ENCODE data around the gene POU6F1.

The POU6F1 gene

GRCh38 chr12:51208016-51208660, 9.7 kb downstream of the POU6F1 start:
- TF ChIP-seq PATZ1 (CRISPR knock-in tag; IDR thresholded peaks at IDR 0.05; ENCODE audit: borderline replicate concordance) (no peak), ZC3H10 (CRISPR knock-in tag; IDR thresholded peaks at IDR 0.05) (no peak), SNAI2 (CRISPR knock-in tag; IDR thresholded peaks at IDR 0.05) (no peak), CSDC2 (CRISPR knock-in tag; IDR thresholded peaks at IDR 0.05) (no peak), OSR1 (CRISPR knock-in tag; IDR thresholded peaks at IDR 0.05) (no peak), ZNF565 (CRISPR knock-in tag; conservative IDR thresholded peaks at IDR 0.05; ENCODE audit: low read depth) (no peak), CREB5 (CRISPR knock-in tag; IDR thresholded peaks at IDR 0.05; ENCODE audit: low read depth) (no peak), GLIS3 (CRISPR knock-in tag; IDR thresholded peaks at IDR 0.05) (no peak), ZFP30 (CRISPR knock-in tag; IDR thresholded peaks at IDR 0.05) (no peak), CSRNP3 (CRISPR knock-in tag; IDR thresholded peaks at IDR 0.05) (no peak), RARB (CRISPR knock-in tag; IDR thresholded peaks at IDR 0.05) (no peak), ZFP3 (CRISPR knock-in tag; IDR thresholded peaks at IDR 0.05) (no peak), ZNF8 (CRISPR knock-in tag; IDR thresholded peaks at IDR 0.05) (no peak), ZNF70 (CRISPR knock-in tag; IDR thresholded peaks at IDR 0.05) (no peak)
- TF ChIP-seq, protein P1, sequence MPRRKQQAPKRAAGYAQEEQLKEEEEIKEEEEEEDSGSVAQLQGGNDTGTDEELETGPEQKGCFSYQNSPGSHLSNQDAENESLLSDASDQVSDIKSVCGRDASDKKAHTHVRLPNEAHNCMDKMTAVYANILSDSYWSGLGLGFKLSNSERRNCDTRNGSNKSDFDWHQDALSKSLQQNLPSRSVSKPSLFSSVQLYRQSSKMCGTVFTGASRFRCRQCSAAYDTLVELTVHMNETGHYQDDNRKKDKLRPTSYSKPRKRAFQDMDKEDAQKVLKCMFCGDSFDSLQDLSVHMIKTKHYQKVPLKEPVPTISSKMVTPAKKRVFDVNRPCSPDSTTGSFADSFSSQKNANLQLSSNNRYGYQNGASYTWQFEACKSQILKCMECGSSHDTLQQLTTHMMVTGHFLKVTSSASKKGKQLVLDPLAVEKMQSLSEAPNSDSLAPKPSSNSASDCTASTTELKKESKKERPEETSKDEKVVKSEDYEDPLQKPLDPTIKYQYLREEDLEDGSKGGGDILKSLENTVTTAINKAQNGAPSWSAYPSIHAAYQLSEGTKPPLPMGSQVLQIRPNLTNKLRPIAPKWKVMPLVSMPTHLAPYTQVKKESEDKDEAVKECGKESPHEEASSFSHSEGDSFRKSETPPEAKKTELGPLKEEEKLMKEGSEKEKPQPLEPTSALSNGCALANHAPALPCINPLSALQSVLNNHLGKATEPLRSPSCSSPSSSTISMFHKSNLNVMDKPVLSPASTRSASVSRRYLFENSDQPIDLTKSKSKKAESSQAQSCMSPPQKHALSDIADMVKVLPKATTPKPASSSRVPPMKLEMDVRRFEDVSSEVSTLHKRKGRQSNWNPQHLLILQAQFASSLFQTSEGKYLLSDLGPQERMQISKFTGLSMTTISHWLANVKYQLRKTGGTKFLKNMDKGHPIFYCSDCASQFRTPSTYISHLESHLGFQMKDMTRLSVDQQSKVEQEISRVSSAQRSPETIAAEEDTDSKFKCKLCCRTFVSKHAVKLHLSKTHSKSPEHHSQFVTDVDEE (CRISPR knock-in tag; IDR thresholded peaks at IDR 0.05) = no peak
- no peak for ATAC-seq

DNA sequence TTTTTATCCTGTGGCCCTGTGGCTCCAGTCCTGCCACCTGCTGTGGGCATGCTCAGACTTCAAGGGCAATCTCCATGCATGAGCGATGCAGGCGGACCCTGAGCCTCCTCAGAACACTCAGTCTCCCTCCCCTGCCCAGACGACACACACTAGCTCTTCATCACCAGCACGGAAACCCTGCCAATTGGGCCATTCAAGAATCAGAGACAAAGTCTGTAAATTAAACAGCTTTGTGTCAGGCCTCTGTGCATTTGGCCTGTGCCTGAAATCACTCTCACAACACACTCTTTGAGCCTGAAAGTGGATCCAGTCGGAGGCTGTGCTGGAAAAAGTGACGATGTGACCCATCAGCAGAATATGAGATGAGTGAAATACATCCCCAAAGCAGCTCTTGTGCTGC, 12.5 kb downstream of the POU6F1 start:
- no peak for ATAC-seq
- TF ChIP-seq ARNTL (CRISPR knock-in tag; IDR thresholded peaks at IDR 0.05; ENCODE audit: borderline replicate concordance, low read depth) = no peak
- TF ChIP-seq, protein P2, sequence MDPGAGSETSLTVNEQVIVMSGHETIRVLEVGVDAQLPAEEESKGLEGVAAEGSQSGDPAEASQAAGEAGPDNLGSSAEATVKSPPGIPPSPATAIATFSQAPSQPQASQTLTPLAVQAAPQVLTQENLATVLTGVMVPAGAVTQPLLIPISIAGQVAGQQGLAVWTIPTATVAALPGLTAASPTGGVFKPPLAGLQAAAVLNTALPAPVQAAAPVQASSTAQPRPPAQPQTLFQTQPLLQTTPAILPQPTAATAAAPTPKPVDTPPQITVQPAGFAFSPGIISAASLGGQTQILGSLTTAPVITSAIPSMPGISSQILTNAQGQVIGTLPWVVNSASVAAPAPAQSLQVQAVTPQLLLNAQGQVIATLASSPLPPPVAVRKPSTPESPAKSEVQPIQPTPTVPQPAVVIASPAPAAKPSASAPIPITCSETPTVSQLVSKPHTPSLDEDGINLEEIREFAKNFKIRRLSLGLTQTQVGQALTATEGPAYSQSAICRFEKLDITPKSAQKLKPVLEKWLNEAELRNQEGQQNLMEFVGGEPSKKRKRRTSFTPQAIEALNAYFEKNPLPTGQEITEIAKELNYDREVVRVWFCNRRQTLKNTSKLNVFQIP (CRISPR knock-in tag; IDR thresholded peaks at IDR 0.05; ENCODE audit: borderline replicate concordance, low read depth) = no peak
- no peak for TF ChIP-seq OSR1 (CRISPR knock-in tag; IDR thresholded peaks at IDR 0.05)
- no peak for TF ChIP-seq ISL1 (CRISPR knock-in tag; IDR thresholded peaks at IDR 0.05)
- TF ChIP-seq PPARA (CRISPR knock-in tag; IDR thresholded peaks at IDR 0.05; ENCODE audit: borderline replicate concordance) = no peak
- no peak for TF ChIP-seq ZC3H10 (CRISPR knock-in tag; IDR thresholded peaks at IDR 0.05)
- no peak for TF ChIP-seq CSDC2 (CRISPR knock-in tag; IDR thresholded peaks at IDR 0.05)
- no peak for TF ChIP-seq ZFP3 (CRISPR knock-in tag; IDR thresholded peaks at IDR 0.05)
- no peak for TF ChIP-seq SNAI2 (CRISPR knock-in tag; IDR thresholded peaks at IDR 0.05)
- no peak for TF ChIP-seq BACH2 (CRISPR knock-in tag; IDR thresholded peaks at IDR 0.05; ENCODE audit: borderline replicate concordance)
- TF ChIP-seq ZFP30 (CRISPR knock-in tag; IDR thresholded peaks at IDR 0.05) = no peak
- TF ChIP-seq ESRRG (CRISPR knock-in tag; IDR thresholded peaks at IDR 0.05) = no peak
- no peak for TF ChIP-seq CSRNP3 (CRISPR knock-in tag; IDR thresholded peaks at IDR 0.05)
- TF ChIP-seq GLIS3 (CRISPR knock-in tag; IDR thresholded peaks at IDR 0.05) = no peak
- no peak for TF ChIP-seq ZNF8 (CRISPR knock-in tag; IDR thresholded peaks at IDR 0.05)
- TF ChIP-seq RARB (CRISPR knock-in tag; IDR thresholded peaks at IDR 0.05) = no peak
- TF ChIP-seq, protein P1 (CRISPR knock-in tag; IDR thresholded peaks at IDR 0.05) = no peak
- no peak for TF ChIP-seq TOX (CRISPR knock-in tag; IDR thresholded peaks at IDR 0.05; ENCODE audit: borderline replicate concordance)
- TF ChIP-seq TCF4 (CRISPR knock-in tag; IDR thresholded peaks at IDR 0.05; ENCODE audit: borderline replicate concordance) = no peak
- TF ChIP-seq PATZ1 (CRISPR knock-in tag; IDR thresholded peaks at IDR 0.05; ENCODE audit: borderline replicate concordance) = no peak
